Loucy (cell line): ENCODE results near the gene PHACTR2.

Experiments
- H2AFZ ChIP-seq: fragments of 200-600 bp; sonication (generic); 2 replicates; pipeline ENCODE4 v1.6.0; 2016; ENCODE audit warnings: antibody characterized with exemption, mild to moderate bottlenecking, low read length, moderate library complexity
- H3F3A ChIP-seq: fragments of 200-600 bp; 2 replicates; pipeline ENCODE4 v1.6.0; 2016; ENCODE audit warnings: antibody characterized with exemption, low read depth, mild to moderate bottlenecking
- H3K27me3 ChIP-seq: fragments of 200-600 bp; sonication (generic); 2 replicates; pipeline ENCODE4 v1.6.1; 2014; ENCODE audit warnings: low read length, mild to moderate bottlenecking; ENCODE audit not compliant: insufficient read depth, poor library complexity, severe bottlenecking
- H3K36me3 ChIP-seq: fragments of 200-600 bp; sonication (generic); 2 replicates; pipeline ENCODE4 v1.6.1; 2016; ENCODE audit warnings: low read length; ENCODE audit not compliant: insufficient read depth
- H3K4me1 ChIP-seq: fragments of 200-600 bp; sonication (generic); 2 replicates; pipeline ENCODE4 v1.5.1; 2014; ENCODE audit warnings: low read length, mild to moderate bottlenecking; ENCODE audit not compliant: insufficient read depth, poor library complexity, severe bottlenecking
- H3K4me2 ChIP-seq: fragments of 200-600 bp; sonication (generic); 2 replicates; pipeline ENCODE4 v1.6.0; 2014; ENCODE audit warnings: antibody characterized with exemption, low read length, low read depth, mild to moderate bottlenecking; ENCODE audit not compliant: poor library complexity, severe bottlenecking
- H3K4me3 ChIP-seq: fragments of 200-600 bp; sonication (generic); 2 replicates; pipeline ENCODE4 v1.5.1; 2014; ENCODE audit warnings: low read length, mild to moderate bottlenecking, mixed read lengths; ENCODE audit not compliant: poor library complexity, severe bottlenecking
- H3K79me2 ChIP-seq: fragments of 200-600 bp; sonication (generic); 2 replicates; pipeline ENCODE4 v1.6.1; 2014; ENCODE audit warnings: low read length; ENCODE audit not compliant: insufficient read depth
- H3K9ac ChIP-seq: fragments of 200-600 bp; sonication (generic); 2 replicates; pipeline ENCODE4 v1.6.0; 2014; ENCODE audit warnings: mild to moderate bottlenecking, low read depth, low read length, moderate library complexity; ENCODE audit not compliant: poor library complexity, severe bottlenecking
- H3K9me2 ChIP-seq: fragments of 200-600 bp; sonication (generic); replicated peaks from 2 replicates; pipeline ENCODE4 v1.6.1; 2016; ENCODE audit warnings: low read depth, low read length, mixed read lengths
- H3K9me3 ChIP-seq: fragments of 200-600 bp; sonication (generic); 2 replicates; pipeline ENCODE4 v1.6.1; 2014; ENCODE audit warnings: mild to moderate bottlenecking, antibody characterized with exemption, low read length, low read depth; ENCODE audit not compliant: insufficient read depth
- H4K20me1 ChIP-seq: fragments of 200-600 bp; sonication (generic); 2 replicates; pipeline ENCODE4 v1.6.0; 2014; ENCODE audit warnings: antibody characterized with exemption, low read length, mild to moderate bottlenecking; ENCODE audit not compliant: insufficient read depth, poor library complexity, severe bottlenecking
- EZH2phosphoT487 ChIP-seq: fragments of 200-600 bp; IDR thresholded peaks from 2 replicates; pipeline ENCODE4 v1.6.1; 2018; ENCODE audit warnings: antibody characterized with exemption, mild to moderate bottlenecking, moderate library complexity, borderline replicate concordance
- TF ChIP-seq, protein P1 (sequence below): fragments of 200-600 bp; sonication (generic); conservative IDR thresholded peaks from 2 replicates; pipeline ENCODE4 v1.5.1; 2014; ENCODE audit warnings: mild to moderate bottlenecking, antibody characterized with exemption, low read length

Gene PHACTR2

DNA sequence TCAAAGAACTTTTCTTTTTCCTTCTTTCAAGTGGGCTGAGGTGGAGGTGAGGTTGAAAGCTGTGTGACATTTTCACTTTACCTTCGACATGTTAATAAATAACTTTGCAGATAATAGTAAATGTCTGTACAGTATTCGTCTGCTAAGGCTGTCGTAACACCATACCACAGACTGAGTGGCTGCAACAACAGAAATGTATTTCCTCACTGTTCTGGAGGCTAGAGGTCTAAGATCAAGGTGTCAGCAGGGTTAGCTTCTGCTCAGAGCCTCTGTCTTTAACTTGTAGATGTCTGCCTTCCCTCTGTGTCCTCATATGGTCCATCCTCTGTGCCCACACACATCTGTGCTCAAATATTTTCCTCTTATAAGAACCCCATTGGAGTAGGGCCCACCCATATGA is 14.9 kb downstream of the PHACTR2 start:
- Histone ChIP-seq H3K9me2 (no peaks in the 10 kb centered on the region), H2AFZ (no peak overlapping the region), H3K79me2 (no peaks in the 10 kb centered on the region), H3K9me3 (no peaks in the 10 kb centered on the region), H3K4me1 (peaks cover 35% of the 10 kb centered on the region), H4K20me1 (no peaks in the 10 kb centered on the region), H3F3A (no peaks in the 10 kb centered on the region), H3K4me2 (no peak overlapping the region), H3K27me3 (no peaks in the 10 kb centered on the region), H3K9ac (no peak overlapping the region), H3K36me3 (no peaks in the 10 kb centered on the region), H3K4me3 (no peak overlapping the region)
- TF ChIP-seq, protein P1, sequence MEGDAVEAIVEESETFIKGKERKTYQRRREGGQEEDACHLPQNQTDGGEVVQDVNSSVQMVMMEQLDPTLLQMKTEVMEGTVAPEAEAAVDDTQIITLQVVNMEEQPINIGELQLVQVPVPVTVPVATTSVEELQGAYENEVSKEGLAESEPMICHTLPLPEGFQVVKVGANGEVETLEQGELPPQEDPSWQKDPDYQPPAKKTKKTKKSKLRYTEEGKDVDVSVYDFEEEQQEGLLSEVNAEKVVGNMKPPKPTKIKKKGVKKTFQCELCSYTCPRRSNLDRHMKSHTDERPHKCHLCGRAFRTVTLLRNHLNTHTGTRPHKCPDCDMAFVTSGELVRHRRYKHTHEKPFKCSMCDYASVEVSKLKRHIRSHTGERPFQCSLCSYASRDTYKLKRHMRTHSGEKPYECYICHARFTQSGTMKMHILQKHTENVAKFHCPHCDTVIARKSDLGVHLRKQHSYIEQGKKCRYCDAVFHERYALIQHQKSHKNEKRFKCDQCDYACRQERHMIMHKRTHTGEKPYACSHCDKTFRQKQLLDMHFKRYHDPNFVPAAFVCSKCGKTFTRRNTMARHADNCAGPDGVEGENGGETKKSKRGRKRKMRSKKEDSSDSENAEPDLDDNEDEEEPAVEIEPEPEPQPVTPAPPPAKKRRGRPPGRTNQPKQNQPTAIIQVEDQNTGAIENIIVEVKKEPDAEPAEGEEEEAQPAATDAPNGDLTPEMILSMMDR = no peak
- TF ChIP-seq EZH2phosphoT487 = no peak

DNA sequence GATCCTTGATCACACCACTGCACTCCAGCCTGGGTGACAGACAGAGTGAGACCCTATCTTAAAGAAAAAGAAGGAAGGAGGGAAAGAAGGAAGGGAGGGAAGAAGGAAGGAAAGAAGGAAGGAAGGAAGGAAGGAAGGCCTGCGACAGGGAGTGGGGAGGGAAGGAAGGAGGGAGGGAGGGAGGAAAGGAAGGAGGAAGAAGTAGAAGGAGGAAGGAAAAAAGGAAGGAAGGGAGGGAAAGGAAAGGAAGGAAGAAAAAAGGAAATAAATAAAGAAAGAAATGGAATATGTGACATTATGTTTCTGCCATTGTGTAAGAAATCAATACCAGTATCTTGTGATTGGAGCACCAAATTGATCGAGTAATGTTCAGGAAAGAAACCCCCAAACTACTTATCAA is 16.2 kb downstream of the PHACTR2 start:
- Histone ChIP-seq H3K9me3 (no peaks in the 10 kb centered on the region), H3K4me2 (peak overlapping the region; percentile 47), H4K20me1 (no peaks in the 10 kb centered on the region), H3K27me3 (no peaks in the 10 kb centered on the region), H2AFZ (no peak overlapping the region), H3K9me2 (no peaks in the 10 kb centered on the region), H3K36me3 (no peaks in the 10 kb centered on the region), H3K79me2 (0 out of 2 replicates have a peak, but pooled peaks cover 4% of the 10 kb centered on the region), H3K4me1 (peaks cover 41% of the 10 kb centered on the region), H3K4me3 (no peak overlapping the region), H3K9ac (no peak overlapping the region), H3F3A (no peaks in the 10 kb centered on the region)
- no peak for TF ChIP-seq EZH2phosphoT487
- TF ChIP-seq, protein P1 = no peak

DNA sequence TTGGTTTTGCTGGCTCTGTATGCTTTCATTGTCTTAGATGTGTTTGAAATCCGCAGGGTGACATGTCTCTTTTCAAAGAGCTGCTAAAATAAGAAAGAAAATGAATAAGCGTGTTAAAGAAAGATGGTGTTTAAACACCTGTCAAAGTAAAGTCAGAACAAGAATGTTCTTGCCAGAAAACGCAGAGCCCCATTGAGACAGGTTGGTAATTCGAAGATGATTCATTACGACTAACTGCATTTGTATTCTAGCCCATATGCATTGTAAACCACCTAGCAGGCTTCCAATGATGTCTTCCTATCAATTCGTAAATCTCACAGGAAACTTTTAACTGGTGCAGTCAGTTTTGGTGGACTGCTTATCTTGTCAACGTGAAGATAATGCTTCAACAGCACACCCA is 16.8 kb downstream of the PHACTR2 start:
- Histone ChIP-seq H4K20me1 (no peaks in the 10 kb centered on the region), H3K4me2 (peak overlapping the region; percentile 47), H3K36me3 (no peaks in the 10 kb centered on the region), H3K4me1 (peaks cover 41% of the 10 kb centered on the region), H3K4me3 (no peak overlapping the region), H3K9me3 (no peaks in the 10 kb centered on the region), H3F3A (no peaks in the 10 kb centered on the region), H3K27me3 (no peaks in the 10 kb centered on the region), H3K9ac (no peak overlapping the region), H2AFZ (no peak overlapping the region), H3K79me2 (0 out of 2 replicates have a peak, but pooled peaks cover 4% of the 10 kb centered on the region), H3K9me2 (no peaks in the 10 kb centered on the region)
- TF ChIP-seq, protein P1 = no peak
- TF ChIP-seq EZH2phosphoT487 = no peak
